H1 (cell line): ENCODE data around the gene TAS2R38. TPM values are rescaled to one million over a fixed set of nuclear protein-coding genes. Genes with fewer than 3 reads are reported as not detected.

Source experiments
- CTCF ChIA-PET: fragments of 300-600 bp; sonication (Branson Sonifier 250); formaldehyde crosslinking; loops from one replicate; lab custom pipeline; 2021; ENCODE audit not compliant: partially characterized antibody; lab: Charles Lee
- POLR2A ChIA-PET: fragments of 300-600 bp; sonication (Branson Sonifier 250); formaldehyde crosslinking; loops from one replicate; lab custom pipeline; 2021; ENCODE audit warnings: inconsistent platforms; ENCODE audit not compliant: partially characterized antibody; lab: Charles Lee
- DNase-seq, 2 experiments: peaks; one replicate each; pipeline versions ENCODE4 v3.0.0 to v3.0.0-alpha.2; 2010 to 2022; ENCODE audit warnings: low spot score in 2 of 2, low read depth in 1 of 2, mixed read lengths in 1 of 2
- FAIRE-seq: peaks from 2 replicates; lab custom pipeline; 2011; peaks lifted over from hg19 to GRCh38; lab: Jason Lieb, UNC
- H2AFZ ChIP-seq: 2 replicates; pipeline ENCODE4 v1.8.1; 2012; ENCODE audit warnings: low read length, inconsistent platforms
- H2AK5ac ChIP-seq: 2 replicates; pipeline ENCODE4 v1.6.1; 2013; ENCODE audit warnings: low read depth, low read length
- H2BK120ac ChIP-seq: replicated peaks from 2 replicates; pipeline ENCODE3; 2013; ENCODE audit warnings: low read depth, low read length, inconsistent platforms
- H2BK12ac ChIP-seq: 2 replicates; pipeline ENCODE4 v1.6.1; 2013; ENCODE audit warnings: low read depth, low read length
- H2BK15ac ChIP-seq: 2 replicates; pipeline ENCODE4 v1.6.1; 2013; ENCODE audit warnings: low read length
- H2BK20ac ChIP-seq: 2 replicates; pipeline ENCODE4 v1.6.1; 2013; ENCODE audit warnings: low read length
- H2BK5ac ChIP-seq: 2 replicates; pipeline ENCODE4 v1.6.1; 2013; ENCODE audit warnings: low read depth, low read length
- H3K14ac ChIP-seq: 2 replicates; pipeline ENCODE4 v1.6.1; 2013; ENCODE audit warnings: inconsistent platforms; ENCODE audit not compliant: insufficient read length
- H3K18ac ChIP-seq: 2 replicates; pipeline ENCODE4 v1.6.1; 2013; ENCODE audit warnings: low read length; ENCODE audit errors: extremely low read depth
- H3K23ac ChIP-seq: 2 replicates; pipeline ENCODE4 v1.6.1; 2013; ENCODE audit warnings: inconsistent platforms; ENCODE audit not compliant: insufficient read length
- H3K23me2 ChIP-seq: 2 replicates; pipeline ENCODE4 v1.6.1; 2013; ENCODE audit warnings: low read depth, low read length
- H3K27ac ChIP-seq: 2 replicates; pipeline ENCODE4 v1.6.1; 2011; ENCODE audit warnings: low read depth, low read length, inconsistent platforms
- H3K27me3 ChIP-seq, 4 experiments: replicated peaks in 1 of 4; 1 replicate in 1 of 4; 2 replicates in 3 of 4; pipeline versions ENCODE4 v1.6.1 to v1.8.1; 2011 to 2013; ENCODE audit warnings: low read length in 3 of 4, mild to moderate bottlenecking in 3 of 4, inconsistent platforms in 2 of 4, mixed read lengths in 2 of 4, moderate library complexity in 1 of 4; ENCODE audit not compliant: control insufficient read depth in 3 of 4, insufficient read depth in 3 of 4; ENCODE audit errors: extremely low read depth in 1 of 4
- H3K36me3 ChIP-seq, 4 experiments: 2 replicates each; pipeline versions ENCODE4 v1.6.1 to v1.8.1; 2011 to 2013; ENCODE audit warnings: mild to moderate bottlenecking in 4 of 4, low read length in 3 of 4, moderate library complexity in 2 of 4, control low read depth in 1 of 4, inconsistent platforms in 1 of 4; ENCODE audit not compliant: insufficient read depth in 4 of 4, control insufficient read depth in 2 of 4
- H3K4ac ChIP-seq: replicated peaks from 2 replicates; pipeline ENCODE3; 2013; ENCODE audit warnings: low read length, low read depth, mixed read lengths, inconsistent platforms; ENCODE audit not compliant: insufficient read length
- H3K4me1 ChIP-seq, 4 experiments: replicated peaks in 1 of 4; 1 replicate in 1 of 4; 2 replicates in 3 of 4; pipeline versions ENCODE4 v1.6.1 to v1.8.1; 2011 to 2013; ENCODE audit warnings: low read length in 3 of 4, inconsistent platforms in 2 of 4, mixed read lengths in 1 of 4; ENCODE audit not compliant: insufficient read depth in 4 of 4, control insufficient read depth in 3 of 4
- H3K4me2 ChIP-seq, 2 experiments: 2 replicates each; pipeline versions ENCODE4 v1.6.1 to v1.8.1; 2011 to 2013; ENCODE audit warnings: low read depth in 2 of 2, low read length in 2 of 2, control low read depth in 1 of 2, inconsistent platforms in 1 of 2, mild to moderate bottlenecking in 1 of 2; ENCODE audit not compliant: insufficient read depth in 1 of 2
- H3K4me3 ChIP-seq, 4 experiments: fragments of 200-600, 300-600 bp in 1 of 4; sonication (generic), shearing (Covaris generic), sonication (Bioruptor Twin) in 1 of 4; 2 replicates each; pipeline versions ENCODE4 v1.5.1 to v1.8.1; 2011 to 2016; ENCODE audit warnings: low read length in 4 of 4, low read depth in 3 of 4, control low read depth in 2 of 4, inconsistent platforms in 2 of 4, mild to moderate bottlenecking in 2 of 4, mixed read lengths in 1 of 4, moderate library complexity in 1 of 4; ENCODE audit not compliant: insufficient read depth in 2 of 4; ENCODE audit errors: extremely low read depth in 1 of 4
- H3K56ac ChIP-seq: replicated peaks from 2 replicates; pipeline ENCODE3; 2013; ENCODE audit warnings: low read depth, mild to moderate bottlenecking, mixed read lengths, low read length, inconsistent platforms; ENCODE audit not compliant: insufficient read length
- H3K79me1 ChIP-seq: 2 replicates; pipeline ENCODE4 v1.6.1; 2013; ENCODE audit warnings: low read depth, low read length, control low read depth
- H3K79me2 ChIP-seq, 2 experiments: 2 replicates each; pipeline versions ENCODE4 v1.6.1 to v1.8.1; 2012 to 2013; ENCODE audit warnings: low read length in 2 of 2, mild to moderate bottlenecking in 2 of 2, inconsistent platforms in 1 of 2; ENCODE audit not compliant: insufficient read depth in 2 of 2, control insufficient read depth in 1 of 2
- H3K9ac ChIP-seq, 4 experiments: replicated peaks in 1 of 4; 1 replicate in 1 of 4; 2 replicates in 3 of 4; pipeline versions ENCODE4 v1.6.1 to v1.8.1; 2011 to 2013; ENCODE audit warnings: low read depth in 3 of 4, low read length in 3 of 4, control low read depth in 2 of 4, mild to moderate bottlenecking in 2 of 4, moderate library complexity in 2 of 4, inconsistent platforms in 1 of 4; ENCODE audit errors: extremely low read depth in 1 of 4
- H3K9me3 ChIP-seq, 2 experiments: 2 replicates each; pipeline versions ENCODE4 v1.6.1 to v1.8.1; 2012 to 2013; ENCODE audit warnings: mild to moderate bottlenecking in 2 of 2, moderate library complexity in 2 of 2, control low read depth in 1 of 2, inconsistent platforms in 1 of 2, low read depth in 1 of 2, low read length in 1 of 2, mixed read lengths in 1 of 2; ENCODE audit not compliant: insufficient read depth in 2 of 2
- H4K20me1 ChIP-seq, 2 experiments: replicated peaks in 1 of 2; 2 replicates each; pipeline versions ENCODE3 to v1.8.1; 2011 to 2013; ENCODE audit warnings: inconsistent platforms in 2 of 2, low read length in 2 of 2, mild to moderate bottlenecking in 1 of 2; ENCODE audit not compliant: insufficient read depth in 2 of 2, control insufficient read depth in 1 of 2
- H4K5ac ChIP-seq: 2 replicates; pipeline ENCODE4 v1.6.1; 2013; ENCODE audit warnings: low read length, low read depth, mixed read lengths, inconsistent platforms; ENCODE audit not compliant: insufficient read length
- H4K8ac ChIP-seq: 2 replicates; pipeline ENCODE4 v1.8.0; 2013; ENCODE audit warnings: mild to moderate bottlenecking, moderate library complexity, low read length, inconsistent platforms; ENCODE audit not compliant: insufficient read depth; ENCODE audit errors: extremely low read depth
- H4K91ac ChIP-seq: replicated peaks from 2 replicates; pipeline ENCODE3; 2013; ENCODE audit warnings: low read length, mixed read lengths, inconsistent platforms; ENCODE audit not compliant: insufficient read length
- BCL11A ChIP-seq, 2 experiments: IDR thresholded peaks; one replicate each; pipeline ENCODE4 v1.6.1; 2011; ENCODE audit warnings: low read depth in 2 of 2, low read length in 2 of 2, mild to moderate bottlenecking in 2 of 2
- CHD1 ChIP-seq: IDR thresholded peaks from 2 replicates; pipeline ENCODE4 v1.6.1; 2012; ENCODE audit warnings: low read depth, low read length, improper control_type of control experiment
- CREB1 ChIP-seq: IDR thresholded peaks from 2 replicates; pipeline ENCODE4 v1.6.1; 2012; ENCODE audit warnings: inconsistent platforms
- KDM4A ChIP-seq: IDR thresholded peaks from one replicate; pipeline ENCODE4 v1.7.1; 2012; ENCODE audit warnings: low read depth, mild to moderate bottlenecking, moderate library complexity, low read length, inconsistent platforms; ENCODE audit not compliant: severe bottlenecking
- KDM5A ChIP-seq: fragments of 200-600 bp; IDR thresholded peaks from 2 replicates; pipeline ENCODE4 v1.7.1; 2012; ENCODE audit warnings: mild to moderate bottlenecking, low read length, inconsistent platforms, mixed read lengths
- PHF8 ChIP-seq: fragments of 200-600 bp; sonication (generic); conservative IDR thresholded peaks from 2 replicates; pipeline ENCODE4 v1.7.1; 2012; ENCODE audit warnings: low read depth, mild to moderate bottlenecking, inconsistent platforms, low read length, moderate library complexity
- POU5F1 ChIP-seq: IDR thresholded peaks from 2 replicates; pipeline ENCODE4 v1.6.1; 2011; ENCODE audit warnings: low read depth, mild to moderate bottlenecking, low read length, moderate library complexity
- SIN3A ChIP-seq, 2 experiments: IDR thresholded peaks in 1 of 2; conservative IDR thresholded peaks in 1 of 2; 2 replicates each; pipeline ENCODE4 v1.6.1; 2011 to 2012; ENCODE audit warnings: low read length in 2 of 2, improper control_type of control experiment in 1 of 2, low read depth in 1 of 2, mild to moderate bottlenecking in 1 of 2
- WGBS, 2 experiments: shearing (Covaris generic) in 1 of 2; methylation state at CpG; one replicate each; pipeline versions ENCODE4 v1.1.6 to v1.1.7; 2013 to 2015; ENCODE audit warnings: low lambda C conversion rate in 2 of 2, mixed read lengths in 2 of 2, inconsistent platforms in 1 of 2, low coverage in 1 of 2, missing lambda C conversion rate in 1 of 2; ENCODE audit not compliant: insufficient replicate concordance in 2 of 2, insufficient coverage in 1 of 2, insufficient read length in 1 of 2; ENCODE audit errors: extremely low coverage in 1 of 2, missing lambda C conversion rate in 1 of 2; 5-methylcytosine and 5-hydroxymethylcytosine counted together
- polyA plus RNA-seq, 7 experiments: library from polyadenylated mRNA; depleted of rRNA in 3 of 7; stranded (reverse) in 5 of 7; unstranded in 2 of 7; fragments of >200 nt in 5 of 7; fragments of 200-250 nt in 2 of 7; gene quantifications; 1 replicate in 5 of 7; 2 replicates in 1 of 7; 4 replicates in 1 of 7; pipeline versions ENCODE4 v1.2.1 to v1.2.3, GENCODE V29; 2011 to 2013; ENCODE audit warnings: missing spikeins in 2 of 7, mixed read lengths in 2 of 7
- total RNA-seq: library from RNA; stranded (reverse); fragmentation: NEBNext Ultra II Directional; extraction: Animal tissue kit (Norgen Biotek cat#: 25700); gene quantifications from 2 replicates; pipeline ENCODE4 v1.2.1, GENCODE V29; 2021

Gene TAS2R38
- total and polyA plus RNA-seq, 2 of the 8 experiments (the other 6 are each of a cell fraction or from before 2014, with no cell fraction given): 0.11 TPM; not detected in 1

GRCh38 chr7:141954334-141954733 is 19.2 kb downstream of the TAS2R38 start:
- Histone ChIP-seq H3K9ac (no peak overlapping the region), H3K4me3 (no peak overlapping the region), H3K79me2 (no peaks in the 10 kb centered on the region), H2BK120ac (no peak overlapping the region), H3K4ac (no peak overlapping the region), H3K9me3 (no peaks in the 10 kb centered on the region), H3K27ac (no peak overlapping the region), H3K23ac (no peak overlapping the region), H3K27me3 (no peaks in the 10 kb centered on the region), H3K4me2 (0 out of 4 replicates have a peak overlapping the region, but pooled peaks of 1 of the 2 experiments have one; percentile 11), H2AFZ (no peak overlapping the region), H3K4me1 (peaks cover 0 to 6% (median 2%) of the 10 kb centered on the region in 4 experiments; a peak in 3 of 7 replicates), H3K79me1 (no peaks in the 10 kb centered on the region), H2BK20ac (no peak overlapping the region), H2BK12ac (no peak overlapping the region), H3K14ac (no peak overlapping the region), H4K8ac (no peak overlapping the region), H3K36me3 (no peaks in the 10 kb centered on the region), H3K18ac (no peak overlapping the region), H4K91ac (no peak overlapping the region), H4K5ac (no peak overlapping the region), H3K56ac (no peak overlapping the region), H3K23me2 (no peaks in the 10 kb centered on the region), H2BK15ac (no peak overlapping the region), H2AK5ac (no peak overlapping the region), H2BK5ac (no peak overlapping the region), H4K20me1 (no peaks in the 10 kb centered on the region)
- POLR2A ChIA-PET: interaction anchor here (0.9 kb wide), 1 partner anchor 16 kb away, joined by 3 read pairs; no protein-coding TSS in a partner anchor
- WGBS, 2 experiments: 80% methylated on average over 1 of the region's 1 CpG; no CpG with 5 or more reads in 1 of the 2 experiments
- FAIRE-seq (no peak), DNase-seq (no peak)
- CTCF ChIA-PET: interaction anchor here (0.6 to 2.7 kb wide), 2 partner anchors 22 to 1133 kb away, joined by 3 to 9 read pairs; no protein-coding TSS in a partner anchor
- TF ChIP-seq CREB1 (no peak), KDM4A (no peak), POU5F1 (peak; percentile 96), PHF8 (no peak), SIN3A (conservative IDR thresholded peaks at IDR 0.05 in 1 of 2, IDR thresholded peaks at IDR 0.05 in 1 of 2; ENCODE audit: low read depth in 1 of 2, low read length in 2 of 2) (no peak), CHD1 (no peak), BCL11A (IDR thresholded peaks at IDR 0.05; ENCODE audit: low read depth in 2 of 2, low read length in 2 of 2) (no peak), KDM5A (no peak)
